ENCODE results near the gene TDRD15.
"Not testable (repeated sequence)": the region's sequence is repeated elsewhere in the genome, so short reads cannot be mapped to it uniquely, and the experiment has no call there.

TDRD15 gene

GRCh38 chr2:21099281-21099907 lies 24.4 kb upstream of the TDRD15 start:
- Histone ChIP-seq H3K27ac (ENCODE audit: low read depth, low read length) (no peak overlapping the region), H3K9me3 (ENCODE audit: control insufficient read depth in 1 of 2, low read length in 2 of 2) (no peaks in the 10 kb centered on the region), H3K4me1 (ENCODE audit: control insufficient read depth in 1 of 2, insufficient read depth in 2 of 2, low read length in 2 of 2) (peaks cover 29 to 45% of the 10 kb centered on the region in 2 donors), H3K27me3 (ENCODE audit: control insufficient read depth in 1 of 2, insufficient read depth in 2 of 2, low read length in 2 of 2) (no peaks in the 10 kb centered on the region), H3K36me3 (ENCODE audit: control insufficient read depth in 1 of 2, insufficient read depth in 2 of 2, low read length in 2 of 2) (no peaks in the 10 kb centered on the region), H3K9ac (ENCODE audit: low read depth in 1 of 2, low read length in 2 of 2) (no peak overlapping the region), H3K4me3 (ENCODE audit: low read depth in 1 of 2, low read length in 2 of 2) (no peak overlapping the region)

GRCh38 chr2:21101514-21102155 lies 22.1 kb upstream of the TDRD15 start:
- H3K36me3 ChIP-seq (ENCODE audit: control insufficient read depth in 1 of 2, insufficient read depth in 2 of 2, low read length in 2 of 2); H3K4me3 ChIP-seq (ENCODE audit: low read depth in 1 of 2, low read length in 2 of 2); H3K27me3 ChIP-seq (ENCODE audit: control insufficient read depth in 1 of 2, insufficient read depth in 2 of 2, low read length in 2 of 2); H3K9ac ChIP-seq (ENCODE audit: low read depth in 1 of 2, low read length in 2 of 2); H3K27ac ChIP-seq (ENCODE audit: low read depth, low read length); H3K9me3 ChIP-seq (ENCODE audit: control insufficient read depth in 1 of 2, low read length in 2 of 2): not testable (repeated sequence)
- H3K4me1 ChIP-seq (ENCODE audit: control insufficient read depth in 1 of 2, insufficient read depth in 2 of 2, low read length in 2 of 2) = peaks cover 25 to 38% of the 10 kb centered on the region in 2 donors

- Histone ChIP-seq H3K4me3 (ENCODE audit: low read depth in 1 of 2, low read length in 2 of 2) (no peak overlapping the region), H3K27ac (ENCODE audit: low read depth, low read length) (no peak overlapping the region), H3K9me3 (ENCODE audit: control insufficient read depth in 1 of 2, low read length in 2 of 2) (no peaks in the 10 kb centered on the region), H3K9ac (ENCODE audit: low read depth in 1 of 2, low read length in 2 of 2) (no peak overlapping the region), H3K4me1 (ENCODE audit: control insufficient read depth in 1 of 2, insufficient read depth in 2 of 2, low read length in 2 of 2) (peaks cover 24 to 38% of the 10 kb centered on the region in 2 donors), H3K27me3 (ENCODE audit: control insufficient read depth in 1 of 2, insufficient read depth in 2 of 2, low read length in 2 of 2) (no peaks in the 10 kb centered on the region), H3K36me3 (ENCODE audit: control insufficient read depth in 1 of 2, insufficient read depth in 2 of 2, low read length in 2 of 2) (no peaks in the 10 kb centered on the region)
Measured at GRCh38 chr2:21102356-21102755, 21.4 kb upstream of the TDRD15 start.

GRCh38 chr2:21103274-21103891 lies 20.4 kb upstream of the TDRD15 start:
- Histone ChIP-seq H3K4me1 (ENCODE audit: control insufficient read depth in 1 of 2, insufficient read depth in 2 of 2, low read length in 2 of 2) (peaks cover 17 to 28% of the 10 kb centered on the region in 2 donors), H3K9me3 (ENCODE audit: control insufficient read depth in 1 of 2, low read length in 2 of 2) (no peaks in the 10 kb centered on the region), H3K4me3 (ENCODE audit: low read depth in 1 of 2, low read length in 2 of 2) (no peak overlapping the region), H3K9ac (ENCODE audit: low read depth in 1 of 2, low read length in 2 of 2) (no peak overlapping the region), H3K36me3 (ENCODE audit: control insufficient read depth in 1 of 2, insufficient read depth in 2 of 2, low read length in 2 of 2) (no peaks in the 10 kb centered on the region), H3K27me3 (ENCODE audit: control insufficient read depth in 1 of 2, insufficient read depth in 2 of 2, low read length in 2 of 2) (no peaks in the 10 kb centered on the region), H3K27ac (ENCODE audit: low read depth, low read length) (no peak overlapping the region)

GRCh38 chr2:21104030-21104660 lies 19.6 kb upstream of the TDRD15 start:
- Histone ChIP-seq H3K27me3 (ENCODE audit: control insufficient read depth in 1 of 2, insufficient read depth in 2 of 2, low read length in 2 of 2) (no peaks in the 10 kb centered on the region), H3K4me1 (ENCODE audit: control insufficient read depth in 1 of 2, insufficient read depth in 2 of 2, low read length in 2 of 2) (peaks cover 11 to 21% of the 10 kb centered on the region in 2 donors), H3K9me3 (ENCODE audit: control insufficient read depth in 1 of 2, low read length in 2 of 2) (no peaks in the 10 kb centered on the region), H3K27ac (ENCODE audit: low read depth, low read length) (no peak overlapping the region), H3K9ac (ENCODE audit: low read depth in 1 of 2, low read length in 2 of 2) (no peak overlapping the region), H3K36me3 (ENCODE audit: control insufficient read depth in 1 of 2, insufficient read depth in 2 of 2, low read length in 2 of 2) (no peaks in the 10 kb centered on the region), H3K4me3 (ENCODE audit: low read depth in 1 of 2, low read length in 2 of 2) (no peak overlapping the region)

GRCh38 chr2:21111012-21111411 lies 12.8 kb upstream of the TDRD15 start:
- no peaks in the 10 kb centered on the region for H3K36me3 ChIP-seq (ENCODE audit: control insufficient read depth in 1 of 2, insufficient read depth in 2 of 2, low read length in 2 of 2)
- H3K4me1 ChIP-seq (ENCODE audit: control insufficient read depth in 1 of 2, insufficient read depth in 2 of 2, low read length in 2 of 2) = no peaks in the 10 kb centered on the region
- no peak overlapping the region for H3K27ac ChIP-seq (ENCODE audit: low read depth, low read length)
- H3K27me3 ChIP-seq (ENCODE audit: control insufficient read depth in 1 of 2, insufficient read depth in 2 of 2, low read length in 2 of 2) = no peaks in the 10 kb centered on the region
- H3K9me3 ChIP-seq (ENCODE audit: control insufficient read depth in 1 of 2, low read length in 2 of 2) = no peaks in the 10 kb centered on the region
- no peak overlapping the region for H3K9ac ChIP-seq (ENCODE audit: low read depth in 1 of 2, low read length in 2 of 2)
- H3K4me3 ChIP-seq (ENCODE audit: low read depth in 1 of 2, low read length in 2 of 2) = no peak overlapping the region

GRCh38 chr2:21117688-21118087 lies 6.1 kb upstream of the TDRD15 start:
- no peak overlapping the region for H3K9ac ChIP-seq (ENCODE audit: low read depth in 1 of 2, low read length in 2 of 2)
- no peaks in the 10 kb centered on the region for H3K9me3 ChIP-seq (ENCODE audit: control insufficient read depth in 1 of 2, low read length in 2 of 2)
- H3K4me3 ChIP-seq (ENCODE audit: low read depth in 1 of 2, low read length in 2 of 2) = no peak overlapping the region
- H3K27me3 ChIP-seq (ENCODE audit: control insufficient read depth in 1 of 2, insufficient read depth in 2 of 2, low read length in 2 of 2) = no peaks in the 10 kb centered on the region
- H3K4me1 ChIP-seq (ENCODE audit: control insufficient read depth in 1 of 2, insufficient read depth in 2 of 2, low read length in 2 of 2) = no peaks in the 10 kb centered on the region
- H3K36me3 ChIP-seq (ENCODE audit: control insufficient read depth in 1 of 2, insufficient read depth in 2 of 2, low read length in 2 of 2) = no peaks in the 10 kb centered on the region
- no peak overlapping the region for H3K27ac ChIP-seq (ENCODE audit: low read depth, low read length)

- H3K36me3 ChIP-seq (ENCODE audit: control insufficient read depth in 1 of 2, insufficient read depth in 2 of 2, low read length in 2 of 2) = no peaks in the 10 kb centered on the region
- H3K9me3 ChIP-seq (ENCODE audit: control insufficient read depth in 1 of 2, low read length in 2 of 2) = no peaks in the 10 kb centered on the region
- H3K4me1 ChIP-seq (ENCODE audit: control insufficient read depth in 1 of 2, insufficient read depth in 2 of 2, low read length in 2 of 2) = no peaks in the 10 kb centered on the region
- H3K27ac ChIP-seq (ENCODE audit: low read depth, low read length) = no peak overlapping the region
- H3K9ac ChIP-seq (ENCODE audit: low read depth in 1 of 2, low read length in 2 of 2) = no peak overlapping the region
- no peaks in the 10 kb centered on the region for H3K27me3 ChIP-seq (ENCODE audit: control insufficient read depth in 1 of 2, insufficient read depth in 2 of 2, low read length in 2 of 2)
- H3K4me3 ChIP-seq (ENCODE audit: low read depth in 1 of 2, low read length in 2 of 2) = no peak overlapping the region
Measured at GRCh38 chr2:21118302-21118920, 5.4 kb upstream of the TDRD15 start.

- no peaks in the 10 kb centered on the region for H3K27me3 ChIP-seq (ENCODE audit: control insufficient read depth in 1 of 2, insufficient read depth in 2 of 2, low read length in 2 of 2)
- no peaks in the 10 kb centered on the region for H3K9me3 ChIP-seq (ENCODE audit: control insufficient read depth in 1 of 2, low read length in 2 of 2)
Measured at GRCh38 chr2:21131861-21132260, 8.1 kb downstream of the TDRD15 start.

GRCh38 chr2:21135585-21135984 lies 11.8 kb downstream of the TDRD15 start:
- H3K9ac ChIP-seq (ENCODE audit: low read depth in 1 of 2, low read length in 2 of 2) = no peak overlapping the region
- H3K27me3 ChIP-seq (ENCODE audit: control insufficient read depth in 1 of 2, insufficient read depth in 2 of 2, low read length in 2 of 2) = no peaks in the 10 kb centered on the region
- H3K36me3 ChIP-seq (ENCODE audit: control insufficient read depth in 1 of 2, insufficient read depth in 2 of 2, low read length in 2 of 2) = no peaks in the 10 kb centered on the region
- H3K27ac ChIP-seq (ENCODE audit: low read depth, low read length) = no peak overlapping the region
- H3K9me3 ChIP-seq (ENCODE audit: control insufficient read depth in 1 of 2, low read length in 2 of 2) = no peaks in the 10 kb centered on the region
- H3K4me3 ChIP-seq (ENCODE audit: low read depth in 1 of 2, low read length in 2 of 2) = no peak overlapping the region
- no peaks in the 10 kb centered on the region for H3K4me1 ChIP-seq (ENCODE audit: control insufficient read depth in 1 of 2, insufficient read depth in 2 of 2, low read length in 2 of 2)

More at GRCh38 chr2:21131861-21132260, 8.1 kb downstream of the TDRD15 start:
- H3K4me3 ChIP-seq (ENCODE audit: low read depth in 1 of 2, low read length in 2 of 2) = no peak overlapping the region
- H3K36me3 ChIP-seq (ENCODE audit: control insufficient read depth in 1 of 2, insufficient read depth in 2 of 2, low read length in 2 of 2) = no peaks in the 10 kb centered on the region
- H3K4me1 ChIP-seq (ENCODE audit: control insufficient read depth in 1 of 2, insufficient read depth in 2 of 2, low read length in 2 of 2) = no peaks in the 10 kb centered on the region
- no peak overlapping the region for H3K9ac ChIP-seq (ENCODE audit: low read depth in 1 of 2, low read length in 2 of 2)
- H3K27ac ChIP-seq (ENCODE audit: low read depth, low read length) = no peak overlapping the region

Data from duodenal mucosa (tissue), 2 donors.